Kidney (tissue), 14 donors: ENCODE data around the gene MYH9. TPM values are rescaled to one million over a fixed set of nuclear protein-coding genes. Genes with fewer than 3 reads are reported as not detected.

ENCODE experiments used
- DNase-seq, 5 donors: peaks; one replicate each; pipeline ENCODE4 v3.0.0-alpha.2; 2013 to 2020
- FAIRE-seq: peaks from 2 replicates; lab custom pipeline; 2012; peaks lifted over from hg19 to GRCh38; lab: Jason Lieb, UNC
- H3K27ac ChIP-seq, 2 donors: one replicate each; pipeline ENCODE4 v1.7.0; 2013; ENCODE audit warnings: low read depth in 2 of 2, low read length in 2 of 2, inconsistent platforms in 1 of 2
- H3K27me3 ChIP-seq: one replicate; pipeline ENCODE4 v1.7.1; 2013; ENCODE audit warnings: low read length, inconsistent platforms; ENCODE audit not compliant: control insufficient read depth, insufficient read depth
- H3K36me3 ChIP-seq, 3 donors: one replicate each; pipeline versions ENCODE4 v1.7.0 to v1.7.1; 2013; ENCODE audit warnings: low read length in 3 of 3, control low read depth in 1 of 3, inconsistent platforms in 1 of 3; ENCODE audit not compliant: insufficient read depth in 3 of 3, control insufficient read depth in 2 of 3
- H3K4me1 ChIP-seq, 3 donors: one replicate each; pipeline versions ENCODE4 v1.7.0 to v1.7.1; 2013; ENCODE audit warnings: low read length in 3 of 3, inconsistent platforms in 1 of 3, low read depth in 1 of 3; ENCODE audit not compliant: control insufficient read depth in 2 of 3, insufficient read depth in 2 of 3
- H3K4me3 ChIP-seq, 3 donors: one replicate each; pipeline versions ENCODE4 v1.7.0 to v1.8.1; 2013; ENCODE audit warnings: low read length in 3 of 3, control low read depth in 1 of 3, inconsistent platforms in 1 of 3
- H3K9ac ChIP-seq, 3 donors: one replicate each; pipeline versions ENCODE4 v1.7.0 to v1.7.1; 2013; ENCODE audit warnings: low read length in 3 of 3, control low read depth in 1 of 3, inconsistent platforms in 1 of 3
- H3K9me3 ChIP-seq, 3 donors: one replicate each; pipeline versions ENCODE4 v1.7.0 to v1.7.1; 2013; ENCODE audit warnings: low read length in 3 of 3, control low read depth in 1 of 3, inconsistent platforms in 1 of 3; ENCODE audit not compliant: control insufficient read depth in 2 of 3, insufficient read depth in 1 of 3
- intact Hi-C: fragments of 100-400 bp; cut with DNase I; formaldehyde crosslinking; loops from one replicate; pipeline ENCODE4 v1.11.1; 2022
- polyA plus RNA-seq: library from polyadenylated mRNA; stranded (reverse); fragments of 350-450 nt; fragmentation: Illumina TruSeq; extraction: RNeasy Lipid Tissue Mini Kit (QIAGEN cat#74804); gene quantifications from one replicate; pipeline ENCODE4 v1.2.3, GENCODE V29; 2014; ENCODE audit warnings: low read depth, low replicate concordance; ENCODE audit not compliant: insufficient read depth
- total RNA-seq: library from RNA; stranded (reverse); fragmentation: NEBNext Ultra II Directional; extraction: Animal tissue kit (Norgen Biotek cat#: 25700); gene quantifications from one replicate; pipeline ENCODE4 v1.2.1, GENCODE V29; 2021
- TF ChIP-seq, protein P1 (sequence below): IDR thresholded peaks from 3 replicates; pipeline ENCODE4 v1.5.1; 2012; ENCODE audit warnings: mild to moderate bottlenecking, moderate library complexity, borderline replicate concordance; ENCODE audit not compliant: insufficient read depth; ENCODE audit errors: extremely low read depth
- donor health status: control.
- donor health status: control.
- donor health status: control.
- donor health status: control.
- donor health status: control.
- donor health status: DM: yes; HTN: yes; CAD: no.
- donor health status: Normal renal cell carcinoma (clear cell type).

Gene MYH9
- total and polyA plus RNA-seq, 2 donors from 2014 or later, result 85.2 to 655 TPM

DNA sequence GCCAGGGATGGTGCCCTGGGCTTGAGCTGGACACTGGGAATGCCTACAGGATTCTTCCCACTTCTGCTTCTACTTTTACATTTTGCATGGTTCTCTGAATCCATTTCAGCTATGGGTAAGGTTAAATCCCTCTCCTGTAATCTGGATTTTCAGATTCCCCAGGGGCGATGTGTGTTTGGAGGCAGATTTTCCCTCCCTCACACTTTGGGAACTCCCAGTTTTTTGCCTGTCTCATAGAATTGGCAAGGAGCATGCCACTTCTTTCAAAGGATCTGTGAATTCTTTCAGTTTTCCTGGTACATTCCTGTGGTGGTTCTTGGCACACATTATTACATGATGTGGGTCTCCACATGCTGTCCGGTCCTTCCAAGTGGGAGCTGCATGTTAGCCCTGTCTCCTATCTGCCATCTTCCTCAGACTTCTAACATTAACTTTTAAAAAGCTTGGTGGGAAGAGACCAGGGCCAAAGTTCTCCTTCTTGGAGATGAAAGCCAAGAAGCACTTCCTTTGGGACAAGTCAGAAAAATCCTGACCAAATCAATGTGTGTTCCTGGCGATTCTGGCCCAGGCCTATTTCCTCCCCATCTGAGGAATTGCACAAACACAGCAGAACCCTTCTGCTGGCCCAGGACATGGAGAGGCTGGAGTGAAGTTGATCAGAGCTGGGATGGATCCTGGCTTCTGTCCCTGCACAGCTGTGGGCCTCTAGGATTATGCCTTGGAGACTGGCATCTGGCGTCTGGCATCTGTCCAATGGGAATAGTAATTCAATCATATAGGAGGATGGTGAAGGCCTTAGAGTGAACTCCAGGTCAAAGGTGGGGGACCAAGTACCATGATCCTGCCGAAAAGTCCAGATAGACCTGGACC lies 143.0 kb downstream of the MYH9 start:
- Histone ChIP-seq H3K4me3 (no peak overlapping the region), H3K4me1 (peaks cover 2% of the 10 kb centered on the region in 3 donors), H3K9ac (no peak overlapping the region), H3K9me3 (no peaks in the 10 kb centered on the region), H3K27me3 (no peaks in the 10 kb centered on the region), H3K36me3 (no peaks in the 10 kb centered on the region), H3K27ac (no peak overlapping the region)
- FAIRE-seq, result no peak
- intact Hi-C loops, result no loop called here
- DNase-seq, result peak in 2 of 5 donors; percentile 22 to 57
- TF ChIP-seq, protein P1, sequence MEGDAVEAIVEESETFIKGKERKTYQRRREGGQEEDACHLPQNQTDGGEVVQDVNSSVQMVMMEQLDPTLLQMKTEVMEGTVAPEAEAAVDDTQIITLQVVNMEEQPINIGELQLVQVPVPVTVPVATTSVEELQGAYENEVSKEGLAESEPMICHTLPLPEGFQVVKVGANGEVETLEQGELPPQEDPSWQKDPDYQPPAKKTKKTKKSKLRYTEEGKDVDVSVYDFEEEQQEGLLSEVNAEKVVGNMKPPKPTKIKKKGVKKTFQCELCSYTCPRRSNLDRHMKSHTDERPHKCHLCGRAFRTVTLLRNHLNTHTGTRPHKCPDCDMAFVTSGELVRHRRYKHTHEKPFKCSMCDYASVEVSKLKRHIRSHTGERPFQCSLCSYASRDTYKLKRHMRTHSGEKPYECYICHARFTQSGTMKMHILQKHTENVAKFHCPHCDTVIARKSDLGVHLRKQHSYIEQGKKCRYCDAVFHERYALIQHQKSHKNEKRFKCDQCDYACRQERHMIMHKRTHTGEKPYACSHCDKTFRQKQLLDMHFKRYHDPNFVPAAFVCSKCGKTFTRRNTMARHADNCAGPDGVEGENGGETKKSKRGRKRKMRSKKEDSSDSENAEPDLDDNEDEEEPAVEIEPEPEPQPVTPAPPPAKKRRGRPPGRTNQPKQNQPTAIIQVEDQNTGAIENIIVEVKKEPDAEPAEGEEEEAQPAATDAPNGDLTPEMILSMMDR, result no peak

GRCh38 chr22:36243986-36244385 lies 143.8 kb downstream of the MYH9 start:
- Histone ChIP-seq H3K27me3 (no peaks in the 10 kb centered on the region), H3K4me3 (no peak overlapping the region), H3K27ac (no peak overlapping the region), H3K36me3 (no peaks in the 10 kb centered on the region), H3K4me1 (peaks cover 2 to 5% (median 2%) of the 10 kb centered on the region in 3 donors), H3K9ac (no peak overlapping the region), H3K9me3 (no peaks in the 10 kb centered on the region)
- no peak for DNase-seq
- FAIRE-seq, result no peak
- TF ChIP-seq, protein P1, result no peak
- intact Hi-C loops, result no loop called here

DNA sequence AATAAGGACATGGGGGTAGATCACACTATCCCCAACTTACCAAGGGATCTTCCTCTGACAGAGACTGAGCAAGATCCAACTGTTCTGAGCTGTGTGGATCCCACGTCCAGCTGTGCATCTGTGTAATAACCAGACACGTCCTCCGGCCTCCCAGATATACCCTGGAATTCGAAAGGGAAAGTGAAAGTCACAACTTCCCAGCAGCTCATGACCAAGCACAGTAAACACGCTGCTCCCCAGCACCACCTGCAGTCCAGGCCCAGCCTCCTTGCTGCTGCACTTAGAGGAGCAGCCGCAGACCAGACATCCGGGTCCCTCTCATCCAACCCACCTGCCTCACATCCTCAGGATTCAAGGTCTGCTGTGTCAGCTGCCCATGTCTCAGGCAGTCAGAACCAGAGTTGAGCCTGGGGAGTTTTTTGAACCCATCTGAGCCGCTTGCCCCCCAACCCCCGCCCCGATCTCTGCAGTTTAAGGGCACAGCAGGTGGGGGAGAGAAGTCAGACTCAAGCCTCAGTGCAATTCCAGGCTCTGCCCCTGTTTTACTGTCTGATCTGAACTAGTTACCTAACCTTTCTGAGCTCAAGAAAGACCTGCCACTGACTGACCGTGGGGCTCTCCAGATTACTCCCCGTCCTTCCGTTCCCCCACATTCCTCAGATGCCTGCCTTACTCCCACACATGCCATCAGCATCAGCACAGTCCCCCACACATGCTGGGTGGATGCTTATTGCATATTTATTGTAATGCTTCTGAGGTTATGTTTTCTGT lies 148.2 kb downstream of the MYH9 start, which contains the start of gene APOL2:
TSS of gene APOL2 (minus strand) at position 127 of the 771 bp plus-strand sequence. CDS start 6,365 bp downstream, outside the sequence.
- intact Hi-C loops, result no loop called here
- DNase-seq (peak; percentile 94 to 98 (median 95)), FAIRE-seq (peak; percentile 84)
- H3K9ac ChIP-seq, result peak within 1 kb of the TSS; percentile 91 to 98 (median 97)
- peaks cover 0 to 4% (median 0%) of the 10 kb centered on the region in 3 donors for H3K36me3 ChIP-seq
- peaks cover 2 to 16% (median 9%) of the 10 kb centered on the region in 3 donors for H3K4me1 ChIP-seq
- peak within 1 kb of the TSS; percentile 96 to 97 for H3K27ac ChIP-seq
- H3K27me3 ChIP-seq, result no peaks in the 10 kb centered on the region
- peak within 1 kb of the TSS; percentile 99 for H3K4me3 ChIP-seq
- TF ChIP-seq, protein P1, result peak; percentile 72
- no peaks in the 10 kb centered on the region for H3K9me3 ChIP-seq
